Fibroblast of the conjunctiva (primary cell): ENCODE data around the gene DIMT1.

Experiments
- DNase-seq: peaks from one replicate; pipeline ENCODE4 v3.0.0-alpha.2; 2010; ENCODE audit warnings: low read depth

Gene DIMT1

DNA sequence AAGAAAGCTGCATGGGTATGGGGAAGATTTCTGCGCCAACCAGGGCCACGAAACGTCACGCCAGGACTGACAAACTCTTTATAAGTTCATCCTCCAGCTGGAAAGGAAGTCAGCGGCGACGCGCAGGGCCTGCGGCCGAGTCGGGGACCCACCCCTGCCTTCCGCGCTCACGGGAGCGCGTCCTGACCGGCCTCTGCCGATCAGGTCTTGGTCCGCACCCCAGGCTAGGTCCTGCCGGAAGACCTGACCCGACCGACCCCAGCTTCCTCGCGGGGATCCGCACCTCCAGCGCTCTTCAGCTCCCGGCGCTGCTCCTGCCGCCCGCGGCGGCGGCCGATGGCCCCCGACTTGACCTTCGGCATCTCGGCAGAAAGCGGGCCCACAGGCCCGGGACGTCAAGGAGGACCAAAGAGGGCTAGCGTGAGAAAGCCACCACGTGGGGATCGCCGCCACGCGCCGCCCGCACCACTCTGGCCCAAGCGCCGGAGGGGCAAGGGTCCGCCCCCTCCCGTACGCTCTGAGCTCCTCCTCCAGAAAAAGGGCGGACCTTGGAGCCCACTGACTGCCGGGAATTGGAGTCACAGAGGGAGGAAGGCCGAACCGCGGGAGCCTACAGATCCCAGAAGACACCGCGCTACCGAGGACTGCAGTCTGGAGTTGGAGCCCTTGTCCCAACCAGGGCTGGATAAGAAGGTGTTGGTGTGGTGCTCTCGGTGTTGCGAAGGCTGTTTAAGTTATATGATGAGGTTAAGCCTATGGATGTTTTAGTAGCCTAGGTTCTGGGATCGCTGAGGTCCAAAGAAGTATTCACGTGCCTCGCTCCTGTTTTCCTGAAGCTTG, at the start of gene DIMT1:
Gene DIMT1, minus strand, starts transcription at position 495 of the 840 bp plus-strand sequence. Its CDS starts 133 bp downstream, at position 362.
- peak; percentile 96 for DNase-seq

DNA sequence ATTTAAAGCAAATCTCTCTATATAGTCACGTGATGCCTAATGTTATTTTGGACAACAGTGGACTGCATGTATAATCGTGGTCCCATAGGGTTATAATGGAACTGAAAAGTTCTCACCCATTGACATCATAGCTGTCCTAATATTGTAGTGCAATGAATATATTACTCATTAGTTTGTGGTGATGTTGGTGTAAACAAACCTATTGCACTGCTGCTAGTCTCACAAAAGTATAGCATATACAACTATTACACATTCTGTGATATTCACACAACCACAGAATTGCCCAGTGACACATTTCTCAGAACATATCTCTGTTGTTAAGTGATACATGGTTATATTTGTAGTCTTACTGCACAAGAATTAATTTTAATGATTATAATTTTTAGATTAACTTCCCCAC, 46.6 kb upstream of the DIMT1 start:
- no peak for DNase-seq

DNA sequence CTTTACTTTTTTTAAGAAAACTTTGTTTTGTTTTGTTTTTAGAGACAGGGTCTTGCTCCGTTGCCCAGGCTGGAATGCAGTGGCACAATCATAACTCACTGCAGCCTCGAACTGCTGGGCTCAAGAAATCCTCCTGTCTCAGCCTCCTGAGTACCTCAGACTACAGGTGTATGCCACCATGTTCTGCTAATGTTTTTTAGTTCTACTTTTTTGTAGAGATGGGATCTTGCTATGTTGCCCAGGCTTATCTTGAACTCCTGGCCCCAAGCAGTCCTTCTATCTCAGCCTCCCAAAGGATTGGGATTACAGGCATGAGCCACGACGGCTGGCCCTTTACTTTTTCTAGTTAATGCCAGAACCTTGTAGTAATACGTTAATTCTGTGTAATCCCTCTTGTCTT, 44.8 kb upstream of the DIMT1 start:
- DNase-seq, result no peak

DNA sequence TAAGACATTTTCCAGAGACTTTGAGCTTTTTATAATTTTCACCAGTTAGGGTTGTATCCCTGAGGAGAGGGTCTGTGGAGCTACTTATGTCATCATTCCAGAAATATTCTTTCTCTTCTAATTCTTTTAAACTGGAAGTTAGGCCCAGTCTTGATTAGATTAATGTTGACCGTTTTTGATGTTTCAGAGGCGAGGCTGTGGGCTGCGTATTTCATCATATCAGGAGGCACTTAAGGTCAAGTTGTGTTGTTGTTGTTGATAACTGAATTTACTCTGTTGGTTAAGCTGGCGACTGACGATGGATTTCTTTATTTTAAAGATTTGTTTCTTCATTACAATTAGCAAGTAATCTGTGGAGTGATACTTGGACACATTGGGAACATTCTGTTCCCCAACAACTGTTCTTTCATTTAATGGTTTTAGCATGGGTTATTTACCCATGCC, 28.9 kb upstream of the DIMT1 start:
- DNase-seq, result no peak

DNA sequence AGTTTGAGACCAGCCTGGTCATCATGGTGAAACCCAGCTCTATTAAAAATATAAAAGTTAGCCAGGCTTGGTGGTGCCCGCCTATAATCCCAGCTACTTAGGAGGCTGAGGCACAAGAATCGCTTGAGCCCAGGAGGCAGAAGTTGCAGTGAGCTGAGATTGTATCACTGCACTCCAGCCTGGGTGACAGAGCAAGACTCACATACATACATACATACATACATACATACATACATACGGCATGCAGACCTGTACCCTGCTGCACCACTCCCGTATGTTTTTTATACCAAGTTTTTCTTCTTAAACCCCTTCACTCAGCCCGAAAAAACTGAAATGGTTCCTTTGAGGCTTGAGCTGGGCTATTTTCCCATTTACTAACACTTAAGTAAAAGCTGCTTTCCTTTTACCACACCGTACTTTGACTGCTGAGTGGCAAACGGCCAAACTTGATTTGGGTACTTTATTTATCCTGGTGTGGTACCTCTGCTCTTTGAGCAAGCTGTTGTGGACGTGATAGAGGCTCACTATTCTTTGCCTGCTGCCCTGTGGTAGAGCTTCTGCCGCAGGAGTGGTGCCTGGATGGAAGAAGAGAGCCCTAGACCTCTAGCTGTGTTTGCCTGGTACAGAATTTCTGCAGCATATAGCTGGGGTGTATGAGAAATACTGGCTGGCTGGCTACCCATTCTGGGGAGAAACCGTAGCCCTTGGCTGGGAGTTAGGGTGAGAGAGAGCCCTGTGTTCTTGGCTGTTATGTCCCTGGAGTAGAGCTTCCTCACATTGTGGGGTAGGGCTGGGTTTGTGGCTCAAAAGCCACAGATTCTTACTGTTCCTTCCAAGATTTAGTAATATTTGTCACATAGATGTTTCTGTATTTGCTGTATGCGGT, 28.3 kb upstream of the DIMT1 start:
- DNase-seq, result no peak

DNA sequence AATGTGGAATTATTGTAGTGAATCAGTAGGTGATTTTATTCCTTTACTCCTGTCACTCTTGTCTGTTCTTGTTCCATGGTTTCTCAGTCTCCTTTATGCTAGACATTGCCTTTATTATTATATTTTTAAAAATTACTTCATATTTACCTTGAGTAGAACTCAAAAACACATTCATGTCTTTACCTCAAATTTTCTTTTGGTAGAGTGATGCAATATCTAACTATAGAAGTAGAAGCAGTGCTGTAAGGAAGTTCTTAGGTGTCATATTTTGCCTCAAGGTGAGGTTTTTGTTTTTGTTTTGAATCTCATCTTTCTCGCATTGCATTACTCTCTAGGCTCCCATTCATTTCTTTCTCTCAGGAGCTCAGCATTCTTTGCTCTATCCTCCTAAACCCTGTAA, 21.1 kb upstream of the DIMT1 start:
- no peak for DNase-seq

DNA sequence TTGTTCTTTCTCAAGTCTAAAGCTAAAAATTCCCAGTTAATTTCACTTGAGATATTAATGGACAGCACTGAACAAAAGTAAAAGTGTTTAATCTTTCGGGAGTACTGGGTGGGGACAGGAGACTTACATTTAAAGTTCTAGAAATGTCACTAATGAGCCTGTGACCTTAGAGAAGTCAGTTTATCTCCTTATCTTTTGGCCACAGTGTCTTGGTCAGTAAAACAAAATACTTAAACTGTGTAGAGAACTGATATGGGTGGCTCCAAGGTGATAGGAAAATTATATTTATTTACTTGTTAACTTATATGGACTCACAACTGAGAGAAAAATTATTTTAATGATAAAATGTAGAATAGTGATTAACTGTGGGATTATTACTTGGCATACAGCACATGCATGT, 17.7 kb upstream of the DIMT1 start:
- DNase-seq, result no peak

DNA sequence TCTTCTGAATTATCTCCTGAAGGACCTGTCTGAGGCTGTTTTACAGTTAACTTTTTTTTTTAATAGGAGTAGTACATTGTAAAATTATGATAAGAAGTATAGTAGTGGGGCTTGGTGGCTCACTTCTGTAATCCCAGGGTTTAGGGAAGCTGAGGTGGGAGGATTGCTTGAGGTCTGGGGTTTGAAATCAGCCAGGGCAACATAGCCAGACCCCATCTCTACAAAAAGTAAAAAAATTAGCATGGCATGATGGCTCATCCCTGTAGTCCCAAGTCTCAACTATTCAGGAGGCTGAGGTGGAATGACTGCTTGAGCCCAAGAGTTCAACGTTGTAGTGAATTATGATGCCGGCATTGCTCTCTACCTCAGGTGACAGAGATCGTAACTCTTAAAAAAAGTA, 15.9 kb upstream of the DIMT1 start:
- no peak for DNase-seq

DNA sequence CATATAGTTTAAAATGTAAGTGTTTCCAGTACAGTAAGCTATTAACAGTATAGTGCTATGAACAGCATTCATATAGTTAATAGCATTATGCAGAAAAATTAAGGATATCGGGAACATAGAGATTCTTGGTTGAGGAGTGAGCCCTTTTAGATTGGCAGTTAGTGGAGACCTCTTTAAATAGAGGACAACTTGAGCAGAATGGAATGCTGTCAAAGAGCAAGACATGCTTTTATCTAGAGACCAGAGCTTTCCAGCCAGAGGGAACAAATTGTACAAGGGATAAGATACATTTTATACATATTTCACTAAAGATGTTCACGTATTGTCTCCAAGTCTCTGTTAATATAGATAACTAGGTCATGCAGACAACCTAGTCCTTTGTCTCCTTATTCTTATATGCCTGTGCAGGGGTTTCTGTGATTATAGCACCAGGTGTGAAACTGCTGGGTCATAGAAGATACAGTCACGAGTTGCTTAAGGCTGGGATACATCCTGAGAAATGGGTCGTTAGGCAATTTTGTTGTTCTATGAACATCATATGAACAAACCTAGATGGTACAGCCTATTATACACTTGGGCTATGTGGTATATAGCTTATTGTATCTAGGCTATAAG, 14.9 kb upstream of the DIMT1 start:
- DNase-seq, result no peak

DNA sequence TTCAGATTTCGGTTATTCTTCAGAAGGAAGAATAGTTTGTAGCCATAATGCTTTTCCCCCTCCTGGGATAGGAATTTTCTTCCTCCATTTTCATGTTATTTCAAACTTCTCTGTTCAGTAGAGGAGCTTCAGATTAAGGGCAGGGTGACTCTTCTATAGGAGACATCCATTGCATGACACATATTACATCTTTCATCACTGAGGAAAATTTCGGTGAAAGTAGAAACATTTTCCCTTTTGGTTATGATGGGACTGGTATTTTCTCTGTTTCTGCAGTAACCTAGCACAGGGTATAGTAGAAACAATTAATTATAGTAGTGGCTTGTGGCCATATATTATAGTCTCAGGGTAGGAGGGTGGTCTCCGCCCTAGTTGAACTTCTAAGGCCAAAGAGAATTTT, 10.0 kb upstream of the DIMT1 start:
- no peak for DNase-seq

DNA sequence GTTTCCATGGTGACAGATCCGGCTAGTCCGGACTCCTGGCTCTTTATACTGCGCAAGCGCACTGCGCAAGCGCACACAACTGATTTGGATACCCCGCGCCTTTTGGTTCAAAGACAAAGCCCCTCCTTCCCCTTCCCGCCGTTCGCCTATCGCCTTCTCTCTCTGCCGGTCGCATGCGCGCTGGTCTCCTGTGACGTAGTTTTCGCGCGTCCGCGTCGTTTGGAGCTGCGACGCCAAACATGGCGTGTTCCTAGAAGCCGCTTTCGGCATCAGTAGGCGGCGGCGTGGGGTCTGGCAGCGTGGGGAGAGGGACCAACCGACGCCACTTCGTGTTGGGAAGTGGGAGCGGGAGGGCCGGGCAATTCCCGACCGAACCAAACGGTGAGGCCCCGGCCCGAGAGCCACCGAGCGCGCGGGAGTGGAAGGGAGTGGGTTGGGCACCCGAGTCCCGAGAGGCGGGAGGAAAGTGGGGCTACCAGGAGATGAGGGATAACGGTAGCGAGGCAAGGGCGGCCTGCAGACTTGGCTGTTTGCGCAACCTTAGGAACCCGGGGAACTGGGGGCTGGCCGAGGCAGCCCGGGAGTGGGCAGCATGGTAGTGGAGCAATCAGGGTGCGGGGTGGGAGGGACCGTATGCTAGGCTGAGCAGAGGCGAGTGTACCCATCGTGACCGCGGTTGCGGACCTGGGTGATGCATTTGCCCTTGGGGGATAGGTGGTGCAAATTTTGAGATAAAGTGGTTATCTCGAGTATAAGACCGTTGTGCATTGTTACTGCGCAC, 9.0 kb upstream of the DIMT1 start, which contains the start of gene IPO11:
Gene IPO11, plus strand, starts transcription at position 215 of the 781 bp plus-strand sequence. CDS start 24,517 bp downstream, outside the sequence.
- DNase-seq, result peak; percentile 99

DNA sequence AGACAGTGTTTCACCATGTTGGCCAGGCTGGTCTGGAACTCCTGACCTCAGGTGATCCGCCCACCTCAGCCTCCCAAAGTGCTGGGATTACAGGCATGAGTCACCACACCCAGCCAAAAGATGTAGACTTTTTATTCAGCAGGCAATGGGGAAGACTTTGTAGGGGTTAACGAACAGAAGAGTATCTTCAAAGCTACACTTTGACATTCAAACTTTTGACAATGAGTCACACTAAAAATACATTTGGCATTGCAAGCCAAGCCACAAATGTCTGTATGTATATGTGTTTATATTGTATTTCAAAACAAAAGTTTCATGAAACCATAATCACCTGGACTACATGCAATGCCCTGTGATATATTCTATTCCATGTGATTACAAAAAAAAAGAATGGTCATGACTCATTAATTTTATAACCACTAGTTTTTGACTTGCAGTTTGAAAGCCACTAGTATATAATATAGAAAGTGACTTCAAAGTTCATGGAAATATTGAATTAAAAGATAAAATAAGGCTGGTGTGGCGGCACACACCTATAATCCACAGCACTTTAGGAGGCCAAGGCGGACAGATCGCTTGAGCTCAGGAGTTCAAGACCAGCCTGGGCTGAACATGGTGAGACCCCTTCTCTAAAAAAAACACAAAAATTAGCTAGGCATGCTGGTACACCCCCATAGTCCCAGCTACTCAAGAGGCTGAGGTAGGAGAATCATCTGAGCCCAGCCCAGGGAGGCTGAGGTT, 8.3 kb downstream of the DIMT1 start:
- DNase-seq, result no peak

DNA sequence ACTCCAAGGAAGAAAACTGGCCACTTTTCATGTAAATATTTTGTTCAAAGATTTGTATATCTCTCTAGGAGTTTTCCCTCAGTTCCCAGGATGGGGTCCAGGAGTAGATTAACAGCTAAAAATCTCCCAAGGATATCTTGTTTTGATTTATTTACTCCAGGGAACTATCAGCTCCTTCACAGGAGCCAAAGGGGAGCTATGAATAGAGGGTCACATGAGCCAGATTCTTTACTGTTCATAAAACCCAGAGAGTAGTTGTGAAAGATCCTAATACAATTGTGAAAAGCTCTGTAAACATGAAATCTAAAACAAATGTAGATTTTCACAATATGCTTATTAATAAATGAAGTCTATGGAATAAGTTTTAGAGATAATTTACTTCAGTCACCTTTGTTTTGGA, 16.9 kb downstream of the DIMT1 start:
- peak; percentile 6 for DNase-seq

DNA sequence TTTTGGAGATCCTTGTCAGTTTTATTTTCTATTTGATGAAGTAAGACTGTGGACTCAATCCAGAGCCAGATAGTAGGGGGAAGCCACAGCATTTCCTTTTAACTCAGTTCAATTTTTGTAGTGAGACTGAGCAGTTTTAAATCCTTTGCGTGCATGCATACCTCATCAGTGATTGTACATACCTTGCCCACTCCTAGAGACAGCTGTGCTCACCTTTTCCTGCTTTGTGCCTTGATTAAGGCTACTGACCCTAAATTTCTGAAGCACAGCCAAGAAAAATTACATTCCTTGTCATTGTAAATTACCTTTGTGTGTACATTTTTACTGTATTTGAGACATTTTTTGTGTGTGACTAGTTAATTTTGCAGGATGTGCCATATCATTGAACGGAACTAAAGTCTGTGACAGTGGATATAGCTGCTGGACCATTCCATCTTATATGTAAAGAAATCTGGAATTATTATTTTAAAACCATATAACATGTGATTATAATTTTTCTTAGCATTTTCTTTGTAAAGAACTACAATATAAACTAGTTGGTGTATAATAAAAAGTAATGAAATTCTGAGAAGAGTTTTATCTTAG, 17.8 kb downstream of the DIMT1 start:
- no peak for DNase-seq

DNA sequence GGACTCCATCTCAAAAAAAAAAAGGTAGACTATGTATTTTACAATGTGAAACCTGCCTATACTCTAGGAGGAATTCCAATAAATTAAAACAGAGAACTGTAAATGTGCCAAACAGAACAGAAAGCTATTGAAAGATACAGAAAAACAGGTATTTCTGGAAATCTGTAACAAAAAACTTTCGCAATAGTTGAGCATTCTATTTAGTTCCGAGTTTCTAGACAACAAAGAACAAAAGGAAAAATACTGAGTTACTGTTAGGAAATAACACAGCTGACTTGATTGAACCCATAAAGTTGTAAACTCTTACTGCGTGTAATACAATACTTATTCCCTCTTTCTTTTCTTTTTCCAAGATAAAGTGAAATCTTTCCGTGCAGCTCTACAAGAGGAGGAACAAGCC, 18.6 kb downstream of the DIMT1 start:
- no peak for DNase-seq

DNA sequence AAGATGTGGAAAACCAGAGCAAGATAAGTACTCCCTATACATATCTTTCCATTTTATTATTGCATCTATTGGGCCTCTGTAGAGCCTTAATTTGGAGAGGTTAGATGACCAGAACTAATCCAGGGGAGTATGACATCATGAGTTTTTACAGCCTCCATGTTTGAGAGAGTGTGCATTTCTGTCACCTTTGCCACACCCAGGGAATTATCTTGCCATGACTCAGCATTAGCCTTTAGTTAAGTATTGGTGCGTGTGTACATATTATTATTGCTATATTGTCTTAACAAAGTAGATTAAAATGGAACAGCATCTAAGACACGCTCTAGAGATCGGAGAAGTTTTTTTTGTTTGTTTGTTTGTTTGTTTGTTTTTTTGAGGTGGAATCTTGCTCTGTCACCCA, 27.6 kb downstream of the DIMT1 start:
- DNase-seq, result no peak

DNA sequence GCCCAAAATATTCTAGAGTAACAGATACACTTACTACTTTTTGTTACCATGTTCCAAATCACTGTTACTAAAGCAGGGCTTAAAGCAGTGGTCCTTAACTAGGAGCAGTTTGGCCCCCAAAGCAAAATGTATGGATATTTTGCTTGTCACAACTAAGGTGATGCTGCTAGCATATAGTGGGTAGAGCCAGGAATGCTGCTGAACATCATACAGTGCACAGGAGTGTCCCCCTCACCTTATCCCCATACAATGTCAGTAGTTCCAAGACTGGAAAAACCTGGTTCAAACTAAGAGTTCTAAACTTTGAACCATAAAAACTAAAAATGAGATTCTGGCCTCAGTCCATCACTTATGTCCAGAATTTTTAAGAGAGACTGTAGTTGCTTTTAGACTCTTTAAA, 28.1 kb downstream of the DIMT1 start:
- DNase-seq, result no peak

DNA sequence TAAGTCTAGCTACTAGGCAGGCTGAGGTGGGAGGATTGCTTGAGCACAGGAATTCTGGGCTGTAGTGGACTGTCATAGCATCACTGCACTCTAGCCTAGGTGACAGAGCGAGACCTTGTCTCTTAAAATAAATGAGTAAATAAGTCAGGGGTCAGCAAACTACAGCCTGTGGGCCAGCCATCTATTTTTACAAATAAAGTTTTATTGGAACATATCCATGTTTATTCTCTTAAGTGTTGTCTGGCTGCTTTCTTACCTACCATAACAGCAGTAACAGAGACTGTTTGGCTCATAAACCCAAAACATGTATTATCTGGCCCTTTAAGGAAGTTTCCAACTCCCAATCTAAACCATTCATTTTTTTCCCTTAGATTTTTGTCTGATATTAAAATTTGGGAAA, 29.6 kb downstream of the DIMT1 start:
- no peak for DNase-seq

DNA sequence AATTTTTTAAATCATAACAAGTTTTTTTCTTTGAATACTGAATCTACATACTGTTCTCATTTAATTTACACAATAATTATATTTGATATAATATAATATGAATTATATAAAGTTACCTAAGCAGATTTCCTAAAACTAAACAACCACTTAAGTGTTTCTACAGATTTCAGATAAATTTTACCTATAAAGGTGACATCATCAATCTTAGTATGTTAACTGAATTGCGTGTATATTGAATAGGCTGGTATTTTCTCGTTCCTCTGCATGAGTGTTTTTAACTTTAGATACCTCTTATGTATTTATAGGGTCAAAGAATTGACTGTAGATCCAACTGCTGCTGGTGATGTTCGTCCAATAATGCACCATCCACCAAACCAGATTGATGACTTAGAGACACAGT, 30.3 kb downstream of the DIMT1 start:
- no peak for DNase-seq

DNA sequence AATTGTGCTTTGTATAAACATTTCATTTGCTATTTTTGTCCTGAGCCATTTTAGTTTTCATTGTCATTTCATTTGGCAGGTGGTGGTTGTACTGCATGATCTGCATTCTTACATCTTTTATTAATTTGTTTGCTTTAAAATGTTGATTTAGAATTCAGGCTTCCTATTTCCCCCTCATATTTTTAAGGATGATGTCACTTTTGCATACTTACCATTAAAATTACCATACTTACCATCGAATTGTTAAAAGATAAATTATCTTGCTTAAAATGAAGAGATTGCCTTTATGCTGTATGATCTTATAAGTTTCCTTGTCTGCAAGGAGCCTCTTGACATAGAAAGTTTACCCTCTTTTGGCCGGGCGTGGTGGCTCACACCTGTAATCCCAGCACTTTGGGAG, 31.1 kb downstream of the DIMT1 start:
- DNase-seq, result no peak

DNA sequence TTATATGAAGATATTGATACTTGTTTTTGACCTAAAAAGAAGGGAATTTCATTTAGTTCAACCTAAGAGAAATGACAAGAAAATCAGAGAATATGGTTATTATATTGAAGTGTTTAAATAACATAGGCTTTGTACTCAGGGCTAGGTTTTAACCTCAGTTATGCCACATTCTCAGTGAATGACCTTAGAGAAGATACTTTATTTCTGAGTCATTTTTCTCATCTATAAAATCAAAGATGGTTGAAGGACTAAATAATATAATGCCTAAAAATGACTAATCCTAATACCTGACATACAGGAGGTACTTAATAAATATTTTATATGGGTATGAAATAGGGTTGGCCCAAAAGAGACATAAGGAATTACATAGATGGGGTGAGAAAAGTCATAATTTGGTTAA, 32.3 kb downstream of the DIMT1 start:
- DNase-seq, result no peak
